MG63 (cell line): ENCODE data around the gene KRTAP17-1. TPM values are rescaled to one million over a fixed set of nuclear protein-coding genes. Genes with fewer than 3 reads are reported as not detected.
"Not testable (repeated sequence)": the region's sequence is repeated elsewhere in the genome, so short reads cannot be mapped to it uniquely, and the experiment has no call there.

Source experiments
- DNase-seq: peaks from one replicate; pipeline ENCODE4 v3.0.0-alpha.2; 2020
- H3K27me3 ChIP-seq: fragments of 250-450 bp; sonication (Bioruptor Pico); 2 replicates; pipeline ENCODE4 v1.5.1; 2020; ENCODE audit warnings: mild to moderate bottlenecking, moderate library complexity
- H3K36me3 ChIP-seq: fragments of 250-450 bp; sonication (Bioruptor Pico); 2 replicates; pipeline ENCODE4 v1.5.1; 2020; ENCODE audit warnings: mild to moderate bottlenecking, moderate library complexity
- H3K4me3 ChIP-seq: fragments of 250-450 bp; sonication (Bioruptor Pico); 2 replicates; pipeline ENCODE4 v1.5.1; 2020; ENCODE audit warnings: mild to moderate bottlenecking, moderate library complexity
- H3K9me3 ChIP-seq: fragments of 250-450 bp; sonication (Bioruptor Pico); 2 replicates; pipeline ENCODE4 v1.5.1; 2020; ENCODE audit warnings: mild to moderate bottlenecking, moderate library complexity
- total RNA-seq: library from RNA; depleted of rRNA; stranded (reverse); fragments of >200 nt; shearing (Covaris generic); gene quantifications from 2 replicates; pipeline ENCODE4 v1.2.3, GENCODE V29; 2014; ENCODE audit warnings: low replicate concordance; rRNA removed

Gene KRTAP17-1
- total RNA-seq, 1 experiment from 2014 or later: not detected

- Histone ChIP-seq H3K27me3 (no peaks in the 10 kb centered on the region), H3K36me3 (no peaks in the 10 kb centered on the region), H3K9me3 (no peaks in the 10 kb centered on the region), H3K4me3 (no peak overlapping the region)
- no peak for DNase-seq
These were observed 21.5 kb downstream of the KRTAP17-1 start for GRCh38 chr17:41294016-41294415.

DNA sequence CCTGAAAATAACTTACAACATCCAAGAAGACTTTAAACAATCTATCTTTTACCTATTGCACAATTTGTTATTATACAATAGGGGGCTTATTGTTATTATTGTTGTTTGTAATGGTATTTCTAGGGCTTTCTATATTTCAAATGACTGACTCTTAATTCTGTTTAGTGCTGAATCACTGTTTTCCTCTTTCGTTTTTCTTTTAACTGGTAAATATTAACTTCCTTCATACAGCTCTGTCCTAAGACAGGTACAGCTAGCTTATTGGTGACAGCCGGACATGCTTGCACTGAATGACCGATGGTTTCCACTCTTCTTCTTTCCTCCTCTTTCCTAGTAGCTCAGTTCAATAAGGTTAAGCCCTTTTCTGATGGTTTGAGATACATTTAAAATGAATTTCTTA, 28.5 kb downstream of the KRTAP17-1 start:
- Histone ChIP-seq H3K9me3 (no peaks in the 10 kb centered on the region), H3K36me3 (no peaks in the 10 kb centered on the region), H3K27me3 (no peaks in the 10 kb centered on the region), H3K4me3 (no peak overlapping the region)
- DNase-seq: no peak

DNA sequence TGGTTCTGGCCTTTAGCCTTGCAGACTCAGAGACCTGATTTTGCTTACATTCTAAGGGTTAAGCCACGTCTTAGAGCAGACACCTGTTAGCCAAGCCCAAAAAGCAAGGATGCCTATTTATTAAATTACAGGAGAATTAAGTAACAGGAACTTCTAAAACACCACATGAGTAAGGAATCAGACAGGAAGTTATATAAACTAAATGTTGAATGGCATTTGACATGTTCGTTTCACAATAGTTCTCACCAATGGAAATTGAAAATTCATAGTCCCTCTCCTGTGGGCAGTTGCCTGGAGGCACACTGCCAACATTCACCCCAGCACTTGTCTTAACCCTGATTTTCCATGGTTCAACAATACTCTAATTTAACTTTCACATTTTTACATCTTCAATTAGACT, 31.0 kb downstream of the KRTAP17-1 start:
- H3K27me3 ChIP-seq: no peaks in the 10 kb centered on the region
- DNase-seq: no peak
- H3K4me3 ChIP-seq: no peak overlapping the region
- no peaks in the 10 kb centered on the region for H3K36me3 ChIP-seq
- no peaks in the 10 kb centered on the region for H3K9me3 ChIP-seq

- no peak for DNase-seq
- Histone ChIP-seq H3K9me3 (no peaks in the 10 kb centered on the region), H3K36me3 (no peaks in the 10 kb centered on the region), H3K4me3 (no peak overlapping the region), H3K27me3 (no peaks in the 10 kb centered on the region)
These were observed 31.5 kb downstream of the KRTAP17-1 start for GRCh38 chr17:41284043-41284442.

DNA sequence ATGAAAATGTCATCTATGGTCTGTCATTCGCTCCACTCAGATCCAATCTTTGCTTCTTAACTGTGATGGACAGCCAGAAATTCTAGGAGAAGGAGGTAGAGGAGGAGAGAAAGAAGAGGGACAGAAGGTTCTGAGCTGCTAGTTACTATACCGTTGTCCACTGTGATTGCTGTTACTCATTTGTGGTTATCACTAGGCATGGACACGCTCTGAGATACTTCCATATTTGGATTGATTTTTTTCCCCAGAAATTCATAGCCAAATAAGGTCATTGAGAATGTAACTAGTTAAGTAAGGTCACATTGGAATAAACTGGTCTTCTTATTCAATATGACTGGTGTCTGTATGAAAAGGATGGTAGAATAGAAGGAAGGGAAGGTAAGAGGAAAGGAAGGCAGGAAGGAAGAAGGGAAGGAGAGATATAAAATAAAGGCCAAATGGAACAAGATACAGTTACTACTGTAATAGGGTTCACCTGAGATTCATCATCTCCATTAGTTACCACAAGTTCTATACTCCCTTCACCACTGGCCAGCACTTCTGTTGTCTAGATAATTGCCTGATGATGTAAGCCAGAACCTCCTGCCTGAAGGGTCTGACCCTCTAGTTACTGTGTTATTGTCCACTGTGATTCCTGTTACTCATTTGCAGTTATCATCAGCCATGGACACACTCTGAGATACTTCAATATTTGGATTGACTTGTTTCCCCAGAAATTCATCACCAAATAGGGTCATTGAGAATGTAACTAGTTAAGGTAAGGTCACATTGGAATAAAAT, 37.1 kb downstream of the KRTAP17-1 start:
- Histone ChIP-seq H3K4me3 (no peak overlapping the region), H3K9me3 (no peaks in the 10 kb centered on the region), H3K27me3 (no peaks in the 10 kb centered on the region), H3K36me3 (no peaks in the 10 kb centered on the region)
- no peak for DNase-seq

DNA sequence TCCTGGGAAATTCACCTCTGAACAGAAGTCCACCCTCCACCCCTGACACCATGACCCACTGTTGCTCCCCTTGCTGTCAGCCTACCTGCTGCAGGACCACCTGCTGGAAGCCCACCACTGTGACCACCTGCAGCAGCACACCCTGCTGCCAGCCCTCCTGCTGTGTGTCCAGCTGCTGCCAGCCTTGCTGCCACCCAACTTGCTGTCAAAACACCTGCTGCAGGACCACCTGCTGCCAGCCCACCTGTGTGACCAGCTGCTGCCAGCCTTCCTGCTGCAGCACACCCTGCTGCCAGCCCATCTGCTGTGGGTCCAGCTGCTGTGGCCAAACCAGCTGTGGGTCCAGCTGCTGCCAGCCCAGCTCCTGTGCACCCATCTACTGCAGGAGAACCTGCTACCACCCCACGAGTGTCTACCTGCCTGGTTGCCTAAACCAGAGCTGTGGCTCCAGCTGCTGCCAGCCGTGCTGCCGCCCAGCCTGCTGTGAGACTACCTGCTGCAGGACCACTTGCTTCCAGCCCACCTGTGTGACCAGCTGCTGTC, 39.8 kb downstream of the KRTAP17-1 start, which contains the start of gene KRTAP9-7:
Gene KRTAP9-7 (plus strand): TSS at position 51 of the 543 bp plus-strand sequence. CDS start 0 bp downstream, at position 51.
- not testable (repeated sequence) for H3K9me3 ChIP-seq

DNA sequence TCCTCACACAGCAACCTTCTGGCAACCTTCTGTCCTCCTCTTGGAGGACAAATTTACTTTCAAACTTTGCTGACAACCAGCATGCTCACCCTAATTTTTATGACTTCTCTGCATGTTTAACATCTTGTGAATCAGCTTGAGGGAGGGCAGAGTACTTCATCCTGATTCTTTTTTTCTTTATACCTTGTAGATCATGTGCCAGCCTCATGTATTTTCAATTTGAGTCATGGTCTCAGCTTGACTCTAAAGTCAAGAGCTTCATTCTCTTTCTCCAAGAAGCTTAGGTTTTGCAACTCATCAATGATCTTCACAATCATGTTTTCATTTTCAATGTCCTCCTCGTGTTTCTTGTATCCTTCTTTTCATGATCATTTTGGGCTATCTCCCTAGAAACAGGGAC, 43.7 kb downstream of the KRTAP17-1 start:
- DNase-seq: no peak
- Histone ChIP-seq H3K36me3 (no peaks in the 10 kb centered on the region), H3K27me3 (no peaks in the 10 kb centered on the region), H3K4me3 (no peak overlapping the region), H3K9me3 (no peaks in the 10 kb centered on the region)

More for the DNA sequence above, 39.8 kb downstream of the KRTAP17-1 start, which contains the start of gene KRTAP9-7:
- not testable (repeated sequence) for H3K4me3 ChIP-seq, H3K27me3 ChIP-seq, DNase-seq, H3K36me3 ChIP-seq

- not testable (repeated sequence) for H3K27me3 ChIP-seq, H3K9me3 ChIP-seq, DNase-seq, H3K4me3 ChIP-seq, H3K36me3 ChIP-seq
These were observed 44.2 kb downstream of the KRTAP17-1 start for GRCh38 chr17:41271323-41271722.

DNA sequence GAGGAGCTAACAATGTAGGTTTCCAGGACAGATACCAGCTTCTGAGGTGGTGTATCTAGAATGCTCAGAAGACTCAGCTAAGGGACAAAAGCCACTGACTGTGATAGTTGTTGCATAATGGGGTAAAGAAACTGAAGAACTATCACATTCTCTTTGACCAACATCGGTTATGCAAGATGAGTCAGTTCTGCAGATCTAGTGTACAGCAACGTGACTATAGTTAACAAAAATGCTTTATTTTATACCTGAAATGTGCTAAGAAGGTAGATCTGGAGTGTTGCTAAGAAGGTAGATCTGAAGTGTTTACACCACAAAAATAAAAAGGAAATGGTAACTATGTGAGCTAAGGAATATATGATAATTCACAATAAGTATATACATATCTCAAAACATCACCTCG, 47.8 kb downstream of the KRTAP17-1 start:
- Histone ChIP-seq H3K4me3 (no peak overlapping the region), H3K27me3 (no peaks in the 10 kb centered on the region), H3K9me3 (no peaks in the 10 kb centered on the region), H3K36me3 (no peaks in the 10 kb centered on the region)
- no peak for DNase-seq

GRCh38 chr17:41265078-41265477, 50.4 kb downstream of the KRTAP17-1 start, which contains the start of gene KRTAP9-6:
TSS of gene KRTAP9-6 (plus strand) at chr17:41265378. CDS start at chr17:41265378, 0 bp downstream.
- H3K9me3 ChIP-seq: no peaks in the 10 kb centered on the region
- no peaks in the 10 kb centered on the region for H3K27me3 ChIP-seq
- H3K36me3 ChIP-seq: no peaks in the 10 kb centered on the region
- no peak for DNase-seq
- no peak within 1 kb of the TSS for H3K4me3 ChIP-seq

Other genes starting within 250 kb of the KRTAP17-1 start
- gene KRTAP2-4, start 249.8 kb downstream of the KRTAP17-1 start, total RNA-seq: not detected in 2 replicates
- gene KRTAP4-7, start 231.6 kb downstream of the KRTAP17-1 start, total RNA-seq: not detected in 2 replicates
- not detected in 2 replicates for gene KRTAP4-8, start 217.6 kb downstream of the KRTAP17-1 start, total RNA-seq
- gene KRTAP4-16, start 213.5 kb downstream of the KRTAP17-1 start, total RNA-seq: not detected in 2 replicates
- gene KRTAP4-9, start 210.3 kb downstream of the KRTAP17-1 start, total RNA-seq: not detected in 2 replicates
- gene KRTAP4-11, start 197.3 kb downstream of the KRTAP17-1 start, total RNA-seq: not detected in 2 replicates
- gene KRTAP4-12, start 191.5 kb downstream of the KRTAP17-1 start, total RNA-seq: not detected in 2 replicates
- not detected in 2 replicates for gene KRTAP4-6, start 175.2 kb downstream of the KRTAP17-1 start, total RNA-seq
- gene KRTAP4-5, start 165.9 kb downstream of the KRTAP17-1 start, total RNA-seq: not detected in 2 replicates
- not detected in 2 replicates for gene KRTAP4-4, start 155.0 kb downstream of the KRTAP17-1 start, total RNA-seq
- not detected in 2 replicates for gene KRTAP4-3, start 147.5 kb downstream of the KRTAP17-1 start, total RNA-seq
- gene KRTAP4-2, start 137.5 kb downstream of the KRTAP17-1 start, total RNA-seq: not detected in 2 replicates
- gene KRTAP4-1, start 130.8 kb downstream of the KRTAP17-1 start, total RNA-seq: not detected in 2 replicates
- gene KRTAP9-1, start 125.8 kb downstream of the KRTAP17-1 start, total RNA-seq: not detected in 2 replicates
- gene KRTAP9-2, start 89.1 kb downstream of the KRTAP17-1 start, total RNA-seq: not detected in 2 replicates
- not detected in 2 replicates for gene KRTAP9-3, start 83.3 kb downstream of the KRTAP17-1 start, total RNA-seq
- not detected in 2 replicates for gene KRTAP9-8, start 77.7 kb downstream of the KRTAP17-1 start, total RNA-seq
- gene KRTAP9-4, start 66.0 kb downstream of the KRTAP17-1 start, total RNA-seq: not detected in 2 replicates
- not detected in 2 replicates for gene KRTAP9-9, start 60.3 kb downstream of the KRTAP17-1 start, total RNA-seq
- gene KRTAP9-6, start 50.3 kb downstream of the KRTAP17-1 start, total RNA-seq: not detected in 2 replicates
- gene KRTAP9-7, start 40.0 kb downstream of the KRTAP17-1 start, total RNA-seq: not detected in 2 replicates
- not detected in 2 replicates for gene KRTAP29-1, start 12.9 kb downstream of the KRTAP17-1 start, total RNA-seq
- not detected in 2 replicates for gene KRTAP16-1, start 6.4 kb downstream of the KRTAP17-1 start, total RNA-seq
- gene KRT33A, start 35.1 kb upstream of the KRTAP17-1 start, total RNA-seq: not detected in 2 replicates
- gene KRT33B, start 54.1 kb upstream of the KRTAP17-1 start, total RNA-seq: 0.17 and 2.0 TPM in 2 replicates
- 0.49 TPM in 1 of 2 replicates, not detected in the other for gene KRT34, start 66.6 kb upstream of the KRTAP17-1 start, total RNA-seq
- not detected in 2 replicates for gene KRT31, start 81.9 kb upstream of the KRTAP17-1 start, total RNA-seq
- not detected in 2 replicates for gene KRT37, start 108.9 kb upstream of the KRTAP17-1 start, total RNA-seq
- gene KRT38, start 125.3 kb upstream of the KRTAP17-1 start, total RNA-seq: 0.17 TPM in 1 of 2 replicates, not detected in the other
- 0.72 TPM in 1 of 2 replicates, not detected in the other for gene KRT32, start 151.7 kb upstream of the KRTAP17-1 start, total RNA-seq
- 0.33 TPM in 1 of 2 replicates, not detected in the other for gene KRT35, start 165.4 kb upstream of the KRTAP17-1 start, total RNA-seq
- 0.20 TPM in 1 of 2 replicates, not detected in the other for gene KRT36, start 174.2 kb upstream of the KRTAP17-1 start, total RNA-seq
- gene KRT13, start 189.9 kb upstream of the KRTAP17-1 start, total RNA-seq: 3.8 and 4.0 TPM in 2 replicates
- 38.4 and 82.2 TPM in 2 replicates for gene KRT15, start 203.2 kb upstream of the KRTAP17-1 start, total RNA-seq
- 20.7 and 46.3 TPM in 2 replicates for gene KRT19, start 212.6 kb upstream of the KRTAP17-1 start, total RNA-seq